Peyer's patch (tissue), 4 donors: ENCODE measurements around the gene GNAS. TPM values are rescaled to one million over a fixed set of nuclear protein-coding genes. Genes with fewer than 3 reads are reported as not detected.
"Not testable (repeated sequence)": the region's sequence is repeated elsewhere in the genome, so short reads cannot be mapped to it uniquely, and the experiment has no call there.

ENCODE experiments used
- DNase-seq, 3 donors: peaks; one replicate each; pipeline ENCODE4 v3.0.0-alpha.2; 2017 to 2019
- H3K27ac ChIP-seq, 4 donors: fragments of 200-600 bp; sonication (generic); one replicate each; pipeline ENCODE4 v1.5.1; 2016 to 2019
- H3K27me3 ChIP-seq, 2 donors: fragments of 200-600 bp; sonication (generic); one replicate each; pipeline ENCODE4 v1.5.1; 2019
- H3K36me3 ChIP-seq, 3 donors: fragments of 200-600 bp; sonication (generic); one replicate each; pipeline ENCODE4 v1.5.1; 2016 to 2019
- H3K4me1 ChIP-seq, 4 donors: fragments of 200-600 bp; sonication (generic); one replicate each; pipeline ENCODE4 v1.5.1; 2016 to 2019
- H3K4me3 ChIP-seq, 4 donors: fragments of 200-600 bp; sonication (generic); 1 replicate in 3 of 4; 2 replicates in 1 of 4; pipeline ENCODE4 v1.5.1; 2016 to 2019; ENCODE audit warnings: mild to moderate bottlenecking in 1 of 4
- H3K9me3 ChIP-seq, 4 donors: fragments of 200-600 bp; sonication (generic); one replicate each; pipeline ENCODE4 v1.5.1; 2016 to 2019; ENCODE audit warnings: mild to moderate bottlenecking in 1 of 4
- POLR2A ChIP-seq, 2 donors: fragments of 450-650 bp; IDR thresholded peaks; one replicate each; pipeline ENCODE4 v1.5.1; 2017; ENCODE audit warnings: antibody characterized with exemption in 2 of 2, mild to moderate bottlenecking in 2 of 2, moderate library complexity in 2 of 2
- total RNA-seq, 4 donors: library from RNA; depleted of rRNA; stranded (reverse); fragments of >200 nt; gene quantifications; one replicate each; pipeline ENCODE4 v1.1.0, GENCODE V29; 2016
- TF ChIP-seq, protein P1 (sequence below), 6 experiments: fragments of 450-650 bp in 4 of 6; fragments of 200-600 bp in 2 of 6; sonication (generic) in 1 of 6; IDR thresholded peaks; one replicate each; pipeline ENCODE4 v1.5.1; 2017 to 2019; ENCODE audit warnings: antibody characterized with exemption in 6 of 6, mild to moderate bottlenecking in 3 of 6, moderate library complexity in 1 of 6

GNAS gene
- total RNA-seq, 4 donors from 2014 or later = 382 to 889 (median 658) TPM

DNA sequence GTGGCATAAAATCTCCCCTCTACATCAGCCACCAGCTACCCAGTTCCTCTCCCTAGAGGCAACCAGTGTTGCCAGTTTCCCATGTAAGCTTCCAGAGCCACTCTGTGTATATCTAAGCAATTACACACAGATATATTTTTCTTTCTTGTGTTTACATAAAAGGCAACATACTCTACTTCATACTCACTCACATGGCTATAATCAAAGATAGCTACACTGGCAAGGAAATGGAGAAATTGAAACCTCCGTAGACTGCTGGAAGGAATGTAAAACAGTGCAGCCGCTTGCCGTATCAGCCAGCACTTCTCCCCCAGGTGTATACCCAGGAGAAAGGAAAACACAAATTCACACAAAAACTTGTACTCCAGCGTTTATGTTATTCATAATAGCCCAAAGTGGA, 90.0 kb downstream of the GNAS start:
- Histone ChIP-seq H3K9me3 (no peaks in the 10 kb centered on the region), H3K27ac (no peak overlapping the region), H3K27me3 (no peaks in the 10 kb centered on the region), H3K36me3 (no peaks in the 10 kb centered on the region), H3K4me1 (no peaks in the 10 kb centered on the region), H3K4me3 (no peak overlapping the region)
- DNase-seq = no peak
- TF ChIP-seq, protein P1, sequence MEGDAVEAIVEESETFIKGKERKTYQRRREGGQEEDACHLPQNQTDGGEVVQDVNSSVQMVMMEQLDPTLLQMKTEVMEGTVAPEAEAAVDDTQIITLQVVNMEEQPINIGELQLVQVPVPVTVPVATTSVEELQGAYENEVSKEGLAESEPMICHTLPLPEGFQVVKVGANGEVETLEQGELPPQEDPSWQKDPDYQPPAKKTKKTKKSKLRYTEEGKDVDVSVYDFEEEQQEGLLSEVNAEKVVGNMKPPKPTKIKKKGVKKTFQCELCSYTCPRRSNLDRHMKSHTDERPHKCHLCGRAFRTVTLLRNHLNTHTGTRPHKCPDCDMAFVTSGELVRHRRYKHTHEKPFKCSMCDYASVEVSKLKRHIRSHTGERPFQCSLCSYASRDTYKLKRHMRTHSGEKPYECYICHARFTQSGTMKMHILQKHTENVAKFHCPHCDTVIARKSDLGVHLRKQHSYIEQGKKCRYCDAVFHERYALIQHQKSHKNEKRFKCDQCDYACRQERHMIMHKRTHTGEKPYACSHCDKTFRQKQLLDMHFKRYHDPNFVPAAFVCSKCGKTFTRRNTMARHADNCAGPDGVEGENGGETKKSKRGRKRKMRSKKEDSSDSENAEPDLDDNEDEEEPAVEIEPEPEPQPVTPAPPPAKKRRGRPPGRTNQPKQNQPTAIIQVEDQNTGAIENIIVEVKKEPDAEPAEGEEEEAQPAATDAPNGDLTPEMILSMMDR (IDR thresholded peaks at IDR 0.05) = no peak
- no peak for TF ChIP-seq POLR2A (IDR thresholded peaks at IDR 0.05)

DNA sequence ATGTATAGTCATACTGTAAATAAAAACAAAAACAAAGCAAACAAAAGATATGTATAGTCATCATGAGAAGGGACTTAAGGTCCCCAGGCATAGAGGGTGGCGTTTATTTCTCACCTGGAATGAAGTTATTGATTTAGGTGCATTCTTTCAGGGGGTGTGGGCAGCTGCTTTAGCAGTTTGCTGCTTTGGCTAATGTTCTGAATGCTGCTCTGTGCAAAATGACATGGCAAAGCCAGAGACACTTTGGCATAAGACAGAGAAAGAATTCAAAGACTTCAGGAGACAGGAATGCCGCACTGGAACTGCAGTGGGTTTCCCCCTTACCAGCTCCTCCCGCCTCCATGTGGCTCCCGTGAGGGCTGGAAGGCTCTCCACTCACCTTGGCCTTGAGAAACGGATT, 92.1 kb downstream of the GNAS start:
- no peak overlapping the region for H3K4me3 ChIP-seq
- no peak overlapping the region for H3K27ac ChIP-seq

DNA sequence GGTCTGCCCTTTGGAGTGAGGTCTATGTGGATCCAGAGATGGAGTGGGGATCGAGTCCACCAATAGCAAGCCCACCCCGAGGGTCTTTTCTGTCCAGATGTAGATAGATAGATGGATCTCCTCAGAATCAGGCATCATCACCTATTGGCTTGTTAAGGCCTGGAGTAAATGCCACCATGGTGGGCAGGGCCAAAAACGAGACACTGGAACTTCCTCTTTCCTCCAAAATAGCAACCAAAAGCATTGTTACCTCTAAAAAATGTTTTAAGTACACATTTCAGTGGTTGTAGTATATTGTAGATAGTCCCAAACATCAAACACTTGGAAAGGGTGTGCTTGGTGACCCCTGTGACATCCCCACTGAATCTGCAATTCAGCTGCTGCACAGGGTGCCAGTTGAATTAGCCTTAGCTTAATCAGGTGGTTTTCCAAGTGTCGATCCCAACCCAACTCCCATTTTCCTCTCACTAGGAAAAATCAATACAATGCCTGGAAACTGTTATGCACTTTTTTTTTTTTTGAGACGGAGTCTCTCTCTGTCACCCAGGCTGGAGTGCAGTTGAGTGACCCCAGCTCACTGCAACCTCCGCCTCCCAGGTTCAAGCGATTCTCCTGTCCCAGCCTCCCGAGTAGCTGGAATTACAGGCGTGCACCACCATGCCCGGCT, 93.6 kb downstream of the GNAS start:
- H3K27me3 ChIP-seq = no peaks in the 10 kb centered on the region
- no peak overlapping the region for H3K27ac ChIP-seq
- TF ChIP-seq, protein P1 (IDR thresholded peaks at IDR 0.05) = no peak
- no peak for TF ChIP-seq POLR2A (IDR thresholded peaks at IDR 0.05)
- no peaks in the 10 kb centered on the region for H3K9me3 ChIP-seq
- DNase-seq = no peak
- H3K36me3 ChIP-seq = no peaks in the 10 kb centered on the region
- H3K4me1 ChIP-seq = no peaks in the 10 kb centered on the region
- H3K4me3 ChIP-seq = no peak overlapping the region

More for the DNA sequence above, 92.1 kb downstream of the GNAS start:
- Histone ChIP-seq H3K4me1 (no peaks in the 10 kb centered on the region), H3K9me3 (no peaks in the 10 kb centered on the region), H3K36me3 (no peaks in the 10 kb centered on the region), H3K27me3 (no peaks in the 10 kb centered on the region)
- TF ChIP-seq, protein P1 (IDR thresholded peaks at IDR 0.05) = no peak
- TF ChIP-seq POLR2A (IDR thresholded peaks at IDR 0.05) = no peak
- DNase-seq = no peak

DNA sequence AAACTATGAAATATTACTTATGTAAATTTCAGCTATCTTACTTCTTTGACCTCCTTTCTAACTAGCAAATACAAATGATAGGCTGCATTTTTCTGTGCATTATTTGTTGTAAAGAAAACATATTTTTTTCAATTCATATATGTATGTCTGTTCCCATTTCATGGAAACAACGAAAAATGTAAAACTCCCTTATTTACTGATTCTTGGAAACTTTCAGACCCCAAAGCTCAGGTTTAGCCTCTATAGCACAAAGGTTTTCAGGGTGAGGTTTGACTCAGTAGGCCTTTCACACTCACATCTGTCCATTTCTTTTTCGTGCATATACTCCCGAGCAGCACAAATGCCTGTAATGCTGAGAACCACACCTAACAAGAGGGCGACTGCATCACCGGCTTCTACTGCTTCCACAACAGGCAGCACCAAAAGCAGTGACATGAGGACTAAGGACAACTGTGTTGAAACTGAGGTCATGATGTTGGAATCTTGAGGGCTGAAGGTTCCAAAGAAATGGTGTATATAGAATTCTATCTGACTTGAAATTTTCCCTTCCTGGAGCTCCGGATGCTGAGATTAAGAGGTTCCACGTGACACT, 95.4 kb downstream of the GNAS start:
- H3K4me1 ChIP-seq = not testable (repeated sequence)

DNA sequence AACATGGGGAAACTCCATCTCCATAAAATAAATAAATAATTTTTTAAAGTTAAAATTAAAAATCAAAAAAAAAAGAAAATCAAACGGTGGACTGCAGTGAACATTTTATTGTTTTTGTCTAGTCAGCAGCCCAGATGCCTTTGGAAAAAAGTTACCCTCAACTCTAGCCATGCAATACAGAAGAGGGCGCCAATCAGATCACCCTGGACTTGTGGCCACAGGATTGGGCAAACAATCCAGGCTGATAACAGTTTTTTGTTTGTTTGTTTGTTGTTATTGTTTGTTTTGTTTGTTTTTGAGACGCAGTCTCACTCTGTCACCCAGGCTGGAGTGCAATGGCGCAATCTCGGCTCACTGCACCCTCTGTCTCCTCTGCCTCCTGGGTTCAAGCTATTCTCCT, 98.1 kb downstream of the GNAS start:
- no peaks in the 10 kb centered on the region for H3K36me3 ChIP-seq
- H3K9me3 ChIP-seq = no peaks in the 10 kb centered on the region
- no peak for TF ChIP-seq POLR2A (IDR thresholded peaks at IDR 0.05)
- TF ChIP-seq, protein P1 (IDR thresholded peaks at IDR 0.05) = no peak
- H3K27me3 ChIP-seq = no peaks in the 10 kb centered on the region
- no peak overlapping the region for H3K4me3 ChIP-seq
- H3K27ac ChIP-seq = no peak overlapping the region
- no peak for DNase-seq
- no peaks in the 10 kb centered on the region for H3K4me1 ChIP-seq

More for the DNA sequence above, 95.4 kb downstream of the GNAS start:
- H3K4me3 ChIP-seq, H3K9me3 ChIP-seq, DNase-seq, H3K27me3 ChIP-seq, H3K27ac ChIP-seq, H3K36me3 ChIP-seq: not testable (repeated sequence)

DNA sequence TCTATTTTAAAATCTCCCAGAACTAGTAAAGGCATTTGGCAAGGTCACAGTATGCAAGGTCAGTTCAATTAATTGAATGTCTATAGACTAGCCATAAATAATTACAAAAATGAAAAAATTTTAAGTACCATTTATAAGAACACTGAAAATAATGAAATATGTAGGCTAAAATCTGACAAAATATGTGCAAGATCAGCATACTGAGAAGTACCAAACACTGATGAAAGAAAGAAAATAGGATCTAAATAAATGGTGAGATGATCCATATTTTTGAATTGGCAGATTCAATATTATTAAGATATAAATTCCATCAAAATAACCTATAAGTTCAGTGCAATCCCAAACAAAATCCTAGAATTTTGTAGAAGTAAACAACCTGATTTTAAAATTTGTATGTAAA, 100.5 kb downstream of the GNAS start:
- Histone ChIP-seq H3K9me3 (no peaks in the 10 kb centered on the region), H3K27ac (no peak overlapping the region), H3K4me3 (no peak overlapping the region), H3K4me1 (no peaks in the 10 kb centered on the region), H3K27me3 (no peaks in the 10 kb centered on the region), H3K36me3 (no peaks in the 10 kb centered on the region)
- TF ChIP-seq POLR2A (IDR thresholded peaks at IDR 0.05) = no peak
- TF ChIP-seq, protein P1 (IDR thresholded peaks at IDR 0.05) = no peak
- no peak for DNase-seq
